A673 (cell line): ENCODE data around the gene RNF17.

Experiments
- CTCF ChIP-seq: fragments of 300-800, 200-600 bp; sonication (generic); conservative IDR thresholded peaks from 2 replicates; pipeline ENCODE4 v1.5.1; 2017; ENCODE audit warnings: low read depth, mild to moderate bottlenecking, antibody characterized with exemption, low read length, moderate library complexity, mixed read lengths
- EZH2 ChIP-seq: fragments of 200-600 bp; sonication (generic); IDR thresholded peaks from 2 replicates; pipeline ENCODE4 v1.6.1; 2017; ENCODE audit warnings: borderline replicate concordance, low read depth, mild to moderate bottlenecking, mixed read lengths, antibody characterized with exemption, low read length; ENCODE audit not compliant: poor library complexity, severe bottlenecking

GRCh38 chr13:24747248-24748060 lies 16.5 kb upstream of the RNF17 start:
- TF ChIP-seq CTCF (no peak), EZH2 (peak; percentile 26)
